A549 treated with ZK216348 at 1 μM for 4 hours (cell line): ENCODE results near the gene MAP3K21. TPM values are rescaled to one million over a fixed set of nuclear protein-coding genes. Genes with fewer than 3 reads are reported as not detected.

Source experiments
- total RNA-seq: library from RNA; stranded (reverse); fragments of 200-300 nt; extraction: Qiagen RNA extraction; gene quantifications from 5 replicates; pipeline ENCODE4 v1.2.3, GENCODE V29; 2022; ENCODE audit warnings: low read depth

MAP3K21 gene
- total RNA-seq: 6.1 to 11.8 TPM (median 9.9 TPM) in 5 replicates

DNA sequence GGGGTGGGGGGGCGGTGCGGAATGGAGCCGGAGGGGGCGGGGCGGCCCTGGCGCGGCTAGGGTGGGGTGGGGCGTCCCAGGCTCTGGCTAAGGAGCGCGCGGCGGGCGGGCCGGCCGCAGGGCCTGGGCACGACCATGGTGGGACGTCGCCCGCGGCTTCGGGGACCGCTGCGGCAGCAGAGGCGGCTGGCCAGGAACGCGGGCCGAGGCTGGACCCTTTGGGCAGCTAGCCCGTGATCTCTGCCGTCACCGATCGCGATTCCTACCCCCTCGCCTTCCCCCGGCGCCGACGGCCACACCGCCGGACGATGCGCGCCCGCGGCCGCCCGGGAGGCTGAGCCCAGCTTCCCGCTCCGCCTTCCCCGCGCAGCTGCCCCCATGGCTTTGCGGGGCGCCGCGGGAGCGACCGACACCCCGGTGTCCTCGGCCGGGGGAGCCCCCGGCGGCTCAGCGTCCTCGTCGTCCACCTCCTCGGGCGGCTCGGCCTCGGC lies at the start of gene MAP3K21:
MAP3K21 (plus strand) TSS at position 74 of the 491 bp plus-strand sequence; CDS start at position 379, 305 bp downstream.

DNA sequence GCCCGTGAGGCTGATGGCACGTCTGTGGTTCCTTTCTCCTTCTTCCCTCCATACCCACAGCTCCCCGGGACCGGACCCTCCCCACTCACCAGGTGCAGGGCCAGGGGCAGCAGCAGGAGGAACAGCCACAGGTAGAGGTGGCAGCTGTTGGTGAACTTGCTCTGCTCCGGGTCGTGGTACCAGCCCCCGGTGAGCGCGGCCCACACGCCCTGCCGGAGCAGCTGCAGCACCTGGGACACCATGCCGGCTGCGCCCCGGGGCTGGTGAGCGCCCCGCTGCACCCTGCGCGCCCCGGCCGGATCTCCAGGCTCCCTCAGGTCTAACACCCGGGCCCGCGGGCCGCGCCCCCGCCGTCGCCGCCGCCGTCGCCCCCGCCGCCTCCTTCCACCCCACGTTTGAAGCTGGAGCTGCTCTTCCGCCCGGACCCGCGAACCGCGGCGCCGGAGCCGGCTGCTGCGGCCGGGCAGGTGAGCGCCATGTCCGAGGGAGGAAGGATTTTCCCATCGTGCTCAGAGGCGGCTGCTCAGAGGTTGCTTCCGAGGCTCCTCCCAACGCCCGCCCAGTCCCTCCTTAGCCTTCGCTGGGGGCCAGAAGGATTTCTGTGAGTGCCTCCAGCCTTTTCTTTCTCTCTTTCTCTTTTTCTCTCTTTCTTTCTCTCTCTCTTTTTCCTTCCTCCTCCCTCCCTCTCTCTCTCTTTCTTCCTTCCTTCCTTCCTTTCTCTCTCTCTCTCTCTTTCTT lies 32.1 kb upstream of the MAP3K21 start, which contains the start of gene PCNX2:
PCNX2 (minus strand) TSS at position 489 of the 738 bp plus-strand sequence; CDS start at position 242, 247 bp downstream.

Other genes starting within 250 kb of the MAP3K21 start
- 7.9 to 12.7 TPM (median 11.9 TPM) in 5 replicates for gene PCNX2, start 32.0 kb upstream of the MAP3K21 start, total RNA-seq